K562 (cell line): ENCODE measurements around the gene RPS10. TPM values are rescaled to one million over a fixed set of nuclear protein-coding genes. Genes with fewer than 3 reads are reported as not detected.

Experiments used
- HNRNPUL1 ChIP-seq: fragments of 200-400 bp; formaldehyde crosslinking; IDR thresholded peaks from 2 replicates; pipeline ENCODE4 v1.6.1; 2017; ENCODE audit warnings: low read length
- KDM1A ChIP-seq, 2 experiments: fragments of 450-650 bp; IDR thresholded peaks; 2 replicates each; pipeline ENCODE4 v1.6.1; 2016; ENCODE audit warnings: mild to moderate bottlenecking in 2 of 2
- MYNN ChIP-seq, 2 experiments: sonication (generic); formaldehyde crosslinking in 1 of 2; IDR thresholded peaks; 2 replicates each; pipeline versions ENCODE4 v1.5.0 to v1.6.1; 2016 to 2020; ENCODE audit warnings: antibody characterized with exemption in 1 of 2, missing genetic modification reagents in 1 of 2
- SIN3A ChIP-seq, 2 experiments: fragments of 150-350 bp in 1 of 2; IDR thresholded peaks; 2 replicates each; pipeline ENCODE4 v1.6.1; 2011 to 2016; ENCODE audit warnings: borderline replicate concordance in 2 of 2, low read depth in 2 of 2, low read length in 2 of 2, mild to moderate bottlenecking in 2 of 2, moderate library complexity in 2 of 2; ENCODE audit not compliant: control insufficient read depth in 1 of 2
- SMC3 ChIP-seq: conservative IDR thresholded peaks from 2 replicates; pipeline ENCODE4 v1.6.1; 2011; ENCODE audit warnings: low read depth, low read length, improper control_type of control experiment; ENCODE audit not compliant: insufficient read depth
- TEAD4 ChIP-seq, 2 experiments: sonication (generic) in 1 of 2; formaldehyde crosslinking in 1 of 2; IDR thresholded peaks; 2 replicates each; pipeline versions ENCODE4 v1.6.1 to v1.8.0; 2012 to 2022; ENCODE audit warnings: borderline replicate concordance in 1 of 2, inconsistent platforms in 1 of 2, low read length in 1 of 2, mild to moderate bottlenecking in 1 of 2, missing genetic modification reagents in 1 of 2
- ZNF175 ChIP-seq: fragments of 200-800 bp; sonication (Bioruptor generic); IDR thresholded peaks from 2 replicates; pipeline ENCODE4 v1.6.1; 2016; ENCODE audit warnings: low read depth, mild to moderate bottlenecking, missing genetic modification characterization, missing compliant biosample characterization
- polyA plus RNA-seq, 8 experiments: library from polyadenylated mRNA; depleted of rRNA in 4 of 8; stranded (reverse) in 5 of 8; unstranded in 3 of 8; fragments of >200 nt; fragmentation: Nextera tagmentation in 2 of 8; fragmentation: Illumina TruSeq in 1 of 8; extraction: Ambion mirVana in 2 of 8; extraction: Trizol in 1 of 8; gene quantifications; 2 replicates each; pipeline versions ENCODE4 v1.2.1 to v1.2.3, GENCODE V29; 2011 to 2014; ENCODE audit warnings: inconsistent platforms in 1 of 8, missing spikeins in 1 of 8
- total RNA-seq, 7 experiments: library from RNA; depleted of rRNA in 6 of 7; stranded (reverse); fragments of >200 nt in 6 of 7; fragmentation: Illumina TruSeq in 2 of 7; extraction: Trizol in 2 of 7; gene quantifications; 2 replicates each; pipeline versions ENCODE4 v1.2.1 to v1.2.3, GENCODE V29; 2011 to 2021; ENCODE audit warnings: low replicate concordance in 1 of 7
- TF ChIP-seq, protein P1 (sequence below): fragments of 450-650 bp; formaldehyde crosslinking; IDR thresholded peaks from 2 replicates; pipeline ENCODE4 v1.4.0; 2022; ENCODE audit warnings: mild to moderate bottlenecking, moderate library complexity
- TF ChIP-seq, protein P2 (sequence below): IDR thresholded peaks from 3 replicates; pipeline ENCODE4 v1.6.1; 2011; ENCODE audit warnings: borderline replicate concordance, mild to moderate bottlenecking, moderate library complexity; ENCODE audit not compliant: insufficient read length; ENCODE audit errors: extremely low read depth
- TF ChIP-seq, protein P3 (sequence below), 2 experiments: fragments of 450-650 bp in 1 of 2; sonication (generic) in 1 of 2; formaldehyde crosslinking in 1 of 2; IDR thresholded peaks in 1 of 2; conservative IDR thresholded peaks in 1 of 2; 2 replicates each; pipeline versions ENCODE4 v1.6.1 to v1.8.1; 2016 to 2023; ENCODE audit warnings: mild to moderate bottlenecking in 2 of 2, moderate library complexity in 2 of 2, inconsistent platforms in 1 of 2, missing genetic modification reagents in 1 of 2

Gene RPS10
- total and polyA plus RNA-seq, 9 of the 15 experiments (the other 6 are each of a cell fraction or from before 2014, with no cell fraction given) = 2,680 to 5,251 (median 3,876) TPM

DNA sequence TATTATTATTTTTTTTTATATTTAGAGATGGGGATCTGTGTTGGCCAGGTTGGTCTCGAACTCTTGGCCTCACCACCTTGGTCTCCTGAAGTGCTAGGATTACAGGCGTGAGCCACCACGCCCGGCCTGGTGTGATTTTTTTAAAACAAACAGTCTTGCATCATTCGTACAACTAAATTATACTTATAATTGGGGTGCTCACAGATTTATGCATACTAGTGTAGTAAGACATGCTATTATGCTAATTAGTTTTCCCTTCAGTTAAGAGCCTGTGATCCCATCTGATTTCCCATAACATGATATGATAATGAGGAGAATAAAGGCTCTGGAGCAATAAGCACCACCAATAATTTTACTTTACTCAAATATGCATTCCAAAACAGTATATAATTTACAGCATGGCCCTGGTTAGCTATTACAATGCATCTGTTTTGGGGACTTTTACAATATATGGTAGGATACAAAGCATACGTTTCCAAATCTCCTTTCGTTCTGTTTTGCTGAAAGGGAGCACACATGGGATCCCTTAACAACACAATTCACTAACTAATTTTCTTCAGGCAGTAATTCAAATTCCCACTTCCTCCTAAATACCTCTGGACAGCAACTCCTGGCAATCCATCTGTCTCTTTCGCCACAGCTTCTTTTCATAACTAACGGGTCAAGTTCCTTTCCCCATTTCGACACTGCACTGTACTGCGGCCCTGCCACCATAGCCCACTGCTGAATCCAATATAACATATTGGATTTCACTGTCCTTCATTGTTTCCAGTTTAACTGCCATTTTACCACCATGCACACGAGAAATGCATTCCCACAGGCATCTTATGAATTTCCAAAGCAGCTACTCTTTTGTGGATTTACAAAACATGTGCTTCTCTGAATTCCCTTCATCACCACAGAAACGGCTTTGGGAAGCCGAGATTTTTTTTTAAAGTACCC lies 35.1 kb downstream of the RPS10 start (continued):
- TF ChIP-seq, protein P1, sequence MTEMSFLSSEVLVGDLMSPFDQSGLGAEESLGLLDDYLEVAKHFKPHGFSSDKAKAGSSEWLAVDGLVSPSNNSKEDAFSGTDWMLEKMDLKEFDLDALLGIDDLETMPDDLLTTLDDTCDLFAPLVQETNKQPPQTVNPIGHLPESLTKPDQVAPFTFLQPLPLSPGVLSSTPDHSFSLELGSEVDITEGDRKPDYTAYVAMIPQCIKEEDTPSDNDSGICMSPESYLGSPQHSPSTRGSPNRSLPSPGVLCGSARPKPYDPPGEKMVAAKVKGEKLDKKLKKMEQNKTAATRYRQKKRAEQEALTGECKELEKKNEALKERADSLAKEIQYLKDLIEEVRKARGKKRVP (CRISPR knock-in tag) = peak; percentile 55; the same call in 1 of the 2 replicates
- peak; percentile 46; the same call in 1 of the 2 replicates for TF ChIP-seq MYNN (IDR thresholded peaks at IDR 0.05)
- no peak for TF ChIP-seq MYNN (CRISPR knock-in tag; IDR thresholded peaks at IDR 0.05)
- peak; percentile 30 to 62; a peak in 3 of 4 replicates for TF ChIP-seq KDM1A (IDR thresholded peaks at IDR 0.05)
- TF ChIP-seq, protein P2, sequence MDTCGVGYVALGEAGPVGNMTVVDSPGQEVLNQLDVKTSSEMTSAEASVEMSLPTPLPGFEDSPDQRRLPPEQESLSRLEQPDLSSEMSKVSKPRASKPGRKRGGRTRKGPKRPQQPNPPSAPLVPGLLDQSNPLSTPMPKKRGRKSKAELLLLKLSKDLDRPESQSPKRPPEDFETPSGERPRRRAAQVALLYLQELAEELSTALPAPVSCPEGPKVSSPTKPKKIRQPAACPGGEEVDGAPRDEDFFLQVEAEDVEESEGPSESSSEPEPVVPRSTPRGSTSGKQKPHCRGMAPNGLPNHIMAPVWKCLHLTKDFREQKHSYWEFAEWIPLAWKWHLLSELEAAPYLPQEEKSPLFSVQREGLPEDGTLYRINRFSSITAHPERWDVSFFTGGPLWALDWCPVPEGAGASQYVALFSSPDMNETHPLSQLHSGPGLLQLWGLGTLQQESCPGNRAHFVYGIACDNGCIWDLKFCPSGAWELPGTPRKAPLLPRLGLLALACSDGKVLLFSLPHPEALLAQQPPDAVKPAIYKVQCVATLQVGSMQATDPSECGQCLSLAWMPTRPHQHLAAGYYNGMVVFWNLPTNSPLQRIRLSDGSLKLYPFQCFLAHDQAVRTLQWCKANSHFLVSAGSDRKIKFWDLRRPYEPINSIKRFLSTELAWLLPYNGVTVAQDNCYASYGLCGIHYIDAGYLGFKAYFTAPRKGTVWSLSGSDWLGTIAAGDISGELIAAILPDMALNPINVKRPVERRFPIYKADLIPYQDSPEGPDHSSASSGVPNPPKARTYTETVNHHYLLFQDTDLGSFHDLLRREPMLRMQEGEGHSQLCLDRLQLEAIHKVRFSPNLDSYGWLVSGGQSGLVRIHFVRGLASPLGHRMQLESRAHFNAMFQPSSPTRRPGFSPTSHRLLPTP = peak; percentile 63
- peak; percentile 36 for TF ChIP-seq TEAD4 (IDR thresholded peaks at IDR 0.05; ENCODE audit: low read length)
- no peak for TF ChIP-seq TEAD4 (CRISPR knock-in tag; IDR thresholded peaks at IDR 0.05; ENCODE audit: borderline replicate concordance)
- peak; percentile 12; the same call in 1 of the 2 replicates for TF ChIP-seq ZNF175 (CRISPR knock-in tag)
- 0 out of 4 replicates have a peak, but pooled peaks of 1 of the 2 experiments have one; percentile 2 for TF ChIP-seq SIN3A (IDR thresholded peaks at IDR 0.05; ENCODE audit: borderline replicate concordance in 2 of 2, control insufficient read depth in 1 of 2, low read depth in 2 of 2, low read length in 2 of 2)
- TF ChIP-seq SMC3 = no peak
- TF ChIP-seq, protein P3, sequence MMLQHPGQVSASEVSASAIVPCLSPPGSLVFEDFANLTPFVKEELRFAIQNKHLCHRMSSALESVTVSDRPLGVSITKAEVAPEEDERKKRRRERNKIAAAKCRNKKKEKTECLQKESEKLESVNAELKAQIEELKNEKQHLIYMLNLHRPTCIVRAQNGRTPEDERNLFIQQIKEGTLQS (IDR thresholded peaks at IDR 0.05) = peak; percentile 77
- TF ChIP-seq, protein P3 (CRISPR knock-in tag; conservative IDR thresholded peaks at IDR 0.05) = no peak
- TF ChIP-seq HNRNPUL1 = 0 out of 2 replicates have a peak, but pooled peaks have one; percentile 62
- TF ChIP-seq, all 486 proteins: peak for 38
